BLaER1 (cell line): ENCODE results near the gene SLC34A3.

Experiments used
- H3K27ac ChIP-seq: shearing (Covaris generic); formaldehyde crosslinking; 2 replicates; pipeline ENCODE4 v1.8.1; 2022
- H3K27me3 ChIP-seq: shearing (Covaris generic); formaldehyde crosslinking; 2 replicates; pipeline ENCODE4 v1.8.1; 2022
- H3K36me3 ChIP-seq: shearing (Covaris generic); formaldehyde crosslinking; 2 replicates; pipeline ENCODE4 v1.8.1; 2022
- H3K4me1 ChIP-seq: shearing (Covaris generic); formaldehyde crosslinking; 2 replicates; pipeline ENCODE4 v1.8.1; 2022
- H3K4me2 ChIP-seq: shearing (Covaris generic); formaldehyde crosslinking; 2 replicates; pipeline ENCODE4 v1.8.1; 2022
- H3K4me3 ChIP-seq: shearing (Covaris generic); formaldehyde crosslinking; 2 replicates; pipeline ENCODE4 v1.8.1; 2022
- H3K9ac ChIP-seq: shearing (Covaris generic); formaldehyde crosslinking; 2 replicates; pipeline ENCODE4 v1.8.1; 2022
- H3K9me3 ChIP-seq: shearing (Covaris generic); formaldehyde crosslinking; 2 replicates; pipeline ENCODE4 v1.8.1; 2022
- H4K20me1 ChIP-seq: shearing (Covaris generic); formaldehyde crosslinking; 2 replicates; pipeline ENCODE4 v1.8.1; 2022
- Cebpa-rat ChIP-seq: shearing (Covaris generic); IDR thresholded peaks from 2 replicates; pipeline ENCODE4 v1.8.1; 2022

Gene SLC34A3

DNA sequence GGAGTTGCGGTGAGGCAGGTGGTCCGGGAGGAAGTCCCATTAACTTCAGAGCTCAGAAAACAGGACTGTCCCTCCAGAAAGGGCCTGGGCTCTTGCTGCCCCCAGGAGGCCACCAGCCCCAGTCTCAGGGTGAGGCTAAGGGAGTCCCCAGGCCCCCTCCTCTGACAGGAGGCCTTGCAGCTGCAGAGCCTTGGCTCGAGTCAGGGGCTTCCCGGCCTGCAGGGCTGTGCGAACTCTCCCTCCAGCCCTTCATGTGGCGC, 17.1 kb downstream of the SLC34A3 start:
- peaks cover 33% of the 10 kb centered on the region for H4K20me1 ChIP-seq
- peaks cover 66% of the 10 kb centered on the region for H3K4me1 ChIP-seq
- no peak for TF ChIP-seq Cebpa-rat
- H3K36me3 ChIP-seq, result peaks cover 15% of the 10 kb centered on the region
- no peaks in the 10 kb centered on the region for H3K9me3 ChIP-seq
- H3K27me3 ChIP-seq, result no peaks in the 10 kb centered on the region
- no peak overlapping the region for H3K9ac ChIP-seq
- H3K4me2 ChIP-seq, result 0 out of 2 replicates have a peak overlapping the region, but pooled peaks have one; percentile 8
- no peak overlapping the region for H3K4me3 ChIP-seq
- H3K27ac ChIP-seq, result no peak overlapping the region

- Histone ChIP-seq H3K27ac (0 out of 2 replicates have a peak overlapping the region, but pooled peaks have one; percentile 16), H4K20me1 (peaks cover 7% of the 10 kb centered on the region), H3K4me1 (peaks cover 56% of the 10 kb centered on the region), H3K9ac (no peak overlapping the region), H3K27me3 (no peaks in the 10 kb centered on the region), H3K4me3 (no peak overlapping the region), H3K36me3 (no peaks in the 10 kb centered on the region), H3K4me2 (peak overlapping the region; percentile 23; the same call in 1 of the 2 replicates), H3K9me3 (no peaks in the 10 kb centered on the region)
- no peak for TF ChIP-seq Cebpa-rat
Measured at GRCh38 chr9:137250329-137251193, 19.9 kb downstream of the SLC34A3 start.

DNA sequence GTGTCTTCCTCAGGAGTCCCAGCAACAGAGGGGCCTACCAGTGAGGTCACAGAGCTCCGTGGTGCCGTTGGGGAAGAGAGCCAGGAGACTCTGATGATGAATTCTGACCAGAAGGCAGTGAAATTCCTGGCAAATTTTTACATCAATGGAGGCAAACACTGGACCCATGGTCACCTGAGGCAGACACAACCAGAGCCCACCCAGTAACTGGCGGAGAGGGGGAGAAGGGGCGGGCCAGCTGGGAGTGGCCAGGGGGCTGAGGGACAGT, 20.4 kb downstream of the SLC34A3 start, which contains the start of gene STPG3:
Gene STPG3 (plus strand): TSS at position 93 of the 268 bp plus-strand sequence. CDS start 1 bp downstream, at position 94.
- Histone ChIP-seq H3K4me3 (no peak within 1 kb of the TSS), H3K4me2 (peak within 1 kb of the TSS; percentile 23; the same call in 1 of the 2 replicates), H3K9ac (no peak within 1 kb of the TSS), H3K27ac (peak within 1 kb of the TSS; percentile 16; the same call in 1 of the 2 replicates), H3K4me1 (peaks cover 54% of the 10 kb centered on the region), H3K9me3 (no peaks in the 10 kb centered on the region), H4K20me1 (peaks cover 8% of the 10 kb centered on the region), H3K27me3 (no peaks in the 10 kb centered on the region), H3K36me3 (peaks cover 1% of the 10 kb centered on the region; the same call in 1 of the 2 replicates)
- no peak for TF ChIP-seq Cebpa-rat

DNA sequence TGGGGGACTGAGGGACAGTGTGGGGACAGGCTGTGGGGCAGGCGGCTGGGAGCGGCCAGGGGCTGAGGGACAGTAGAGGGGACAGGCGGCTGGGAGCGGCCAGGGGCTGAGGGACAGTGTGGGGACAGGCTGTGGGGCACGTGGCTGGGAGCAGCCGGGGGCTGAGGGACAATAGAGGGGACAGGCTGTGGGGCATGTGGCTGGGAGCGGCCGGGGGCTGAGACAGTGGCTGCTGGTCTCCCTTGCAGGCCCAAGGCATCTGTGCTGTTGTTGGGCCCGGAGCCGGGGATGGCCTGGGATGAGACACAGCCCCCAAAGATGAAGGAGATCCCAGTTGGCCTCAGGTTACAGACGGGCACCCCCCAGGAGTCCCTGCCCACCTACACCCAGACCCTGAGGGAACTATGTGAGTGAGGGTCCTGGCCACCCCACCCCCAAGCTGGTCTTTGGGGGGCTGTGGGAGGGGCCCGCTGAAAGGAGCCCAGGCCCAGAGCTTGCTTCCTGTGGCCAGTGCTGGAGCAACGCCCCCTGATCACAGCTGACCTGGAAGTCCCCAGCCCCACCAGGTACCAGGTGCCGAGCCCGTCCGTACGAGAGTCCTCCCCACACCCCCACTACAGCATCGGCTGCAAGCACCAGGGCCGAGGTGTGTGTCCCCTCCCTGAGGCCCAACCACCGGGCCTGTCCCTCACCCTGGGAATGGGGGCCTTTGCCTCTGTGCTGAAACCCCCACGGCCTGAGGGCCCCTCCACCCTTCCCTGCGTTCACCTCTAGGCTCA, 21.0 kb downstream of the SLC34A3 start:
- Histone ChIP-seq H3K4me2 (no peak overlapping the region), H3K4me3 (no peak overlapping the region), H3K9ac (no peak overlapping the region), H3K36me3 (peaks cover 7% of the 10 kb centered on the region), H3K9me3 (no peaks in the 10 kb centered on the region), H4K20me1 (peaks cover 13% of the 10 kb centered on the region), H3K4me1 (peaks cover 54% of the 10 kb centered on the region), H3K27me3 (no peaks in the 10 kb centered on the region), H3K27ac (no peak overlapping the region; the same call in 1 of the 2 replicates)
- TF ChIP-seq Cebpa-rat, result no peak

GRCh38 chr9:137252555-137253506, 22.1 kb downstream of the SLC34A3 start:
- peak overlapping the region; percentile 100 for H3K4me2 ChIP-seq
- H3K36me3 ChIP-seq, result peaks cover 14% of the 10 kb centered on the region
- no peak for TF ChIP-seq Cebpa-rat
- no peak overlapping the region for H3K27ac ChIP-seq
- peaks cover 18% of the 10 kb centered on the region for H4K20me1 ChIP-seq
- peak overlapping the region; percentile 34; the same call in 1 of the 2 replicates for H3K9ac ChIP-seq
- H3K27me3 ChIP-seq, result no peaks in the 10 kb centered on the region
- H3K4me3 ChIP-seq, result no peak overlapping the region
- H3K9me3 ChIP-seq, result no peaks in the 10 kb centered on the region
- peaks cover 54% of the 10 kb centered on the region for H3K4me1 ChIP-seq

- Histone ChIP-seq H3K4me1 (peaks cover 60% of the 10 kb centered on the region), H3K9me3 (no peaks in the 10 kb centered on the region), H4K20me1 (peaks cover 19% of the 10 kb centered on the region), H3K9ac (peak overlapping the region; percentile 94), H3K4me3 (peak overlapping the region; percentile 99), H3K27ac (peak overlapping the region; percentile 93), H3K36me3 (peaks cover 25% of the 10 kb centered on the region), H3K4me2 (peak overlapping the region; percentile 100), H3K27me3 (no peaks in the 10 kb centered on the region)
- no peak for TF ChIP-seq Cebpa-rat
Measured at GRCh38 chr9:137253717-137254623, 23.3 kb downstream of the SLC34A3 start.

GRCh38 chr9:137254624-137255447, 24.1 kb downstream of the SLC34A3 start, which contains the start of gene NELFB:
Gene NELFB, plus strand, starts transcription at chr9:137255327.
- Histone ChIP-seq H4K20me1 (peaks cover 23% of the 10 kb centered on the region), H3K4me3 (peak within 1 kb of the TSS; percentile 99), H3K27me3 (no peaks in the 10 kb centered on the region), H3K4me1 (peaks cover 65% of the 10 kb centered on the region), H3K4me2 (peak within 1 kb of the TSS; percentile 100), H3K9me3 (no peaks in the 10 kb centered on the region), H3K36me3 (peaks cover 30% of the 10 kb centered on the region), H3K27ac (peak within 1 kb of the TSS; percentile 93), H3K9ac (peak within 1 kb of the TSS; percentile 94)
- TF ChIP-seq Cebpa-rat, result no peak
